Iris pigment epithelial cell (primary cell): Measurements from ENCODE around the gene CDH13.

Experiments used
- DNase-seq: peaks from one replicate; pipeline ENCODE4 v3.0.0-alpha.2; 2011; ENCODE audit warnings: low read depth

Gene CDH13

GRCh38 chr16:83245061-83245460 lies 618.3 kb downstream of the CDH13 start:
- DNase-seq = peak; percentile 70

- no peak for DNase-seq
These were observed 621.1 kb downstream of the CDH13 start for GRCh38 chr16:83247767-83248372.

- no peak for DNase-seq
These were observed 622.1 kb downstream of the CDH13 start for GRCh38 chr16:83248735-83249463.

GRCh38 chr16:83253521-83253920 lies 626.8 kb downstream of the CDH13 start:
- no peak for DNase-seq

DNA sequence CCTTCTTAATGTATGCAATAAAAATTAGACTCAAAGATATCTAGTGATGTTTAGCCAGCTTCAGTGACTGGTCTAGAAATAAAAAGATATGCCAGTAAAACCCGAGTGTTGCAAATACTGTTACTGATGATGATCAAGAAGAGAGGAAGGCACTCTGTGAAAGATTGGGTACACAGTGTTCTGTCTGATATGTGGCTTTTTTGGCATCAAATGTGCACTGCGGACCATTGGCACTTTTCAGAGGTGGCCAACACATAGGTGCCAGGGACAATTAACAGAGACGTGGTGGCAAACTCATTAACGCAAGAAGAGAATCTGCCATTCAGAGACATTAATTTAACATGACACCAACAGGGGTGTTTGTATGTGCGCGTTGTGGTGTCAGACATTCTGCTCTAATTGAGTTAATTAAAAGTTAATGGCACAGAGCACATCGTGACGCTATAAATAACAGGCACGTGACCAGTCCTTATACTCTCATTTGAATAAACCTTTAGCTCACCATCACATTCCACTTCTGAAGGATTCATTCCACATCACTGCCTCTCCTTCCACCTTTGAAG lies 631.7 kb downstream of the CDH13 start:
- no peak for DNase-seq

GRCh38 chr16:83266848-83267553 lies 640.2 kb downstream of the CDH13 start:
- DNase-seq = no peak

DNA sequence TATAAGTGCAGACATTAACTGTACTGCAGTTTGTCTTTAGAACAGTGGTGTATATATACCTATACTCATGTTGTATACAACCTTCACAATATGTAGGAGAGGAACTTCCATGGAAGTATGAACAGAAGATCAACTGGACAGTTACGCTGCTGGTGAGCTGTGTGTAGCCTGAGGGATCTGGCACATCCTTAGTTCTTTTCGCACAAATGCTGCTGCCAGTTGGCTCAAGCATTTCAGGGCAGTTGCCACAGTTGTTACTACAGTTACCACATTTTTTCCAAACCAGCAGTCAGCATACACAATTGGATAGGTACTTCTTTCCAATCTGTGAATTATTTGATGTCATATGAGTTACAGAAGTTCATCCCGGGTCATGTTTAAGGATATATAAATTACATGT lies 641.4 kb downstream of the CDH13 start:
- DNase-seq = no peak

GRCh38 chr16:83269048-83269447 lies 642.3 kb downstream of the CDH13 start:
- peak; percentile 46 for DNase-seq

DNA sequence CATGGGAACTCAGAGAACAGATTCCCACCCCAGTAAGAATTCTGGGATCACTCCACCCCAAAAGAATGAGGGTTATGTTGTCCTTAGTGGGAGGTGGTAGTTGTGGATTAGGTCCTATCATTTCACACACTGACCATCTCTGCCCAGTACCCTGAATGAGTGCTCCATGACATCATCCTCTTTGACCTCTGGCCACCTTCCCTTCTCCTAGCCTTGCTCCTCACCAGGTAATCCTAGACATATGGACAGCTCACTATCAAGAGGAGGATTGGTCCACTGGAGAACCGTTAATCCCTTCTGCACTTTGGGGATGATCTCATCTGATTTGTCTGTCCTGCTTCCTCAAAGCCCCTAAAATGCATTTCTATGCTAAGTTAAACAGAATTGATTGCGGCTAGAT lies 642.8 kb downstream of the CDH13 start:
- no peak for DNase-seq

DNA sequence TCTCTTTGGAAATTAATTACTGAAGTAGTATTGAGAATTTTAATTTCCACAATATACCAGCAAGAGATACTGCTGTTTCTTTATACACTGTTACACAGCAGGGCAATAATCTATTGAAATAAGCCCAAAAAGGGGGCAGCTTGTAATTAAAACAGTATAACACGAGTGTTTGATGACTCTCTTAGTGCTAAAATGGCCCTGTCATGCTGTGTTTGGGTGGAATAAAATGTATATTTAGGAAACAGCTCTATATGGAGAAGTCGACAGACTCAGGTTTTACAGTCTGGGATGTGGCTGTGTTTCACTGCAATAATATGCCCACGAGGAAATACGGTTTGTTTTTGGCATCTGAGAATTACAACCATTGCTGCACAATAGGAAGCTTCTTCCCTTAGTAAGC lies 643.3 kb downstream of the CDH13 start:
- DNase-seq = no peak

- no peak for DNase-seq
These were observed 643.9 kb downstream of the CDH13 start for GRCh38 chr16:83270640-83271039.

GRCh38 chr16:83271123-83271522 lies 644.4 kb downstream of the CDH13 start:
- no peak for DNase-seq

DNA sequence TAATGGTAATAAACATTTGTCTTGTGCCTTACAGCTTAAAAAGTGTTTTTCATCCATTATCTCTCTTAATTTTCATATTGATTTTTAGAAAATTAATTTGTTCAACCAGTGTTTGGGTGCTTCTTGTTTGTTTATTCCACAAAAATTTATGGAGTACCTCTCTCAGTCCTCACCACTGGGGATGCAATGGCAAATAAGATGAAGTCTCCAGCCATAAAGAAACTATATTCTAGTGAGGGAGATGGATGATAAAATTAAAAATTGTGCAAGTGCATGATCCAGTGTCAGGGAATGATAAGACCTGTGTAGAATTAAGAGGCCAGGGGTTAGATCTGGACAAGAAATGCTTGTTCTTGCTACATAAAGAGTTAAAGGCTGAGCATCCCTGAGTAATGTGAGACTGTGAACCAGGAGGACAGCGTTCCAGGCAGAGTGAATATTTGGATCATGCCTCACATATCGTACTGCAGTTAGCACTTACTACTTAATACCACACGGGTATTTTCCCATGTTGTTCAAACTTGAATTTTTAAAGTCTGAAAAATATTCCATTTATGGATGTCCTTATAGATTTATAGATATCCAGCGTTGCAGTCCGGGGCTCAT lies 645.3 kb downstream of the CDH13 start:
- DNase-seq = peak; percentile 72

GRCh38 chr16:83272843-83273242 lies 646.1 kb downstream of the CDH13 start:
- no peak for DNase-seq

GRCh38 chr16:83273504-83274173 lies 646.9 kb downstream of the CDH13 start:
- no peak for DNase-seq

GRCh38 chr16:83279251-83279650 lies 652.5 kb downstream of the CDH13 start:
- DNase-seq = no peak

DNA sequence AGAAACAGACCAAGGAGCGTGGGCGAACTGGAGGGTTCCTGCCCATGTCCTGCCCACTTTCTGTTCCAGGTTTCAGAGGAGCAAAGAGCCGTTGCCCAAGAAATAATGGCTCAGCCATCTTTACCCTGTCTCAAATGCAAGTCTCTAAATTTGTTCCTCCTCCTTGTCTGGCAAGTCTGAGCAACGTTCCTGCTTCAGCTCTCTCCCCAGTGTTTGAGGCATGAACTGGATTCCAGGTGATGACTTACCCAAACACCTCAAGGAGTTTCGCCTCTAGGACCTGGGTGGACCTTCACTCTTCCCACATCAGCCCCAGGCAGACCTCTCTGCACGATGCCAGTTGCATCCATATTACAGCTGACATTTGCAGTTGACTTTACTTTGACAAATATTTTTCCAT lies 659.2 kb downstream of the CDH13 start:
- DNase-seq = no peak

DNA sequence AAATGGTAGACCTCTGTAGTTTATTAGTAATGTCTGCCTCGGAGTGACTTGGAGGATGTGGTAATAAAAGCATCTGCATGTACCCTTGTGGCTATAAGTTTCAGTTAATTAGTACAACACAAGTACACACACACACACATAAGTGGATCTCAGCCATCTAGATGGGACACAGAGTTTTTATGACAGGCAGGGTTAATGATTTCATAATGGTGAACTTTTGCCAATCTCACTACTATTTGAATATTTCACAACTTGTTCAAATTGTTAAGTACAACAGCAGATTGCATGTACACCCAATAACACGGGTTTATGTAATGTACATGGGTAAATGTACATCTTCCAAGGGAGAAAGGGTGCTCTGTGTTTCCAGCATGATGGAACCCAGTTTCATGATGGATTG lies 669.7 kb downstream of the CDH13 start:
- peak; percentile 24 for DNase-seq

GRCh38 chr16:83298541-83298940 lies 671.8 kb downstream of the CDH13 start:
- no peak for DNase-seq

DNA sequence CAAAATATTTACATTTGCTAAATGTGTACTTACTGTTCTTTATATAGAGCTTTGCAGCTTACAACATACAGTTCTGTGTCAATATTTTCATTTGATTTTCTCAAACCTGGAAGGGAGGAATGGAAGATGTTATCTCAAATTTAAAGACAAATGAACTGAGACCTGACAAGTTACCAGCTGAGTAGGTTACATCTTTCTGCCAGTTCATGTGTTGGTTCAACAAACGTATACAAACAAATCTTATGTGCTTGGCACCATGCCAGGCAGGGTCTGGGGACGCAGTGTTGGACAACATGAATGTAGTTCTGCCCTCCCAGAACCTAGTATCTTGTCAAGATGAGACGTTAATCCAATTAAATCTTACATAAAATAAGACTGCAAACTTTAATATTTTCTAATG lies 673.6 kb downstream of the CDH13 start:
- DNase-seq = no peak

- peak; percentile 38 for DNase-seq
These were observed 675.2 kb downstream of the CDH13 start for GRCh38 chr16:83301971-83302370.

DNA sequence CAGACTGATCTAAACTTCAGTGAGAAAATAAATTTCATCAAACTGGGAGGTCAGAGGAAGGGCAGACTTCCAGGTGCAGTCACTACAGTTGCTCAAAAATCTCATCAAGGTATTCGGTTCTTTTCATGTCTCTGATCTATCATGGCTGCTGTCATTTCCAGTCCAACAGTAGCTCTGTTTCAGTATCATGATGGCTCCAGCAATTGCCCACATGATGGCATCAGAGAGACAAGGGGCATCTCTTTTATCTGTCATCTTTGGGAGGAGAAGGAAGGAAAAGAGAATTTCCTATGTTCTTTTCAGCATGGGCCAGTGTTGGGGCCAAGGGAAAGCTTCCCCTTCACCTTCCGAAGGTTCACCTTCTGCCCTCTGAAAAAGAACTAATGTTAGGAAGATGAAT lies 676.1 kb downstream of the CDH13 start:
- DNase-seq = no peak
